Measurements from ENCODE around the gene HTR3E.

GRCh38 chr3:184116017-184116416, 19.2 kb downstream of the HTR3E start:
- TF ChIP-seq EZH2 (IDR thresholded peaks at IDR 0.05; ENCODE audit: insufficient read depth, poor library complexity, severe bottlenecking) (no peak), EZH2phosphoT487 (IDR thresholded peaks at IDR 0.05; ENCODE audit: insufficient read depth, low read depth) (no peak)
